OCI-LY7 (cell line): ENCODE measurements around the gene MRTFB.
A peak's percentile ranks its signal among the peaks of the same experiment; 100 is the strongest.

Experiments
- EZH2phosphoT487 ChIP-seq: fragments of 200-600 bp; sonication (generic); IDR thresholded peaks from 2 replicates; pipeline ENCODE4 v1.6.1; 2018; ENCODE audit warnings: low read depth, borderline replicate concordance, mild to moderate bottlenecking, mixed run types, antibody characterized with exemption, low read length, moderate library complexity, mixed read lengths
- TF ChIP-seq, protein P1 (sequence below): fragments of 200-600 bp; sonication (generic); conservative IDR thresholded peaks from 2 replicates; pipeline ENCODE4 v1.5.1; 2014; ENCODE audit warnings: mild to moderate bottlenecking, antibody characterized with exemption, low read length, moderate library complexity, mixed read lengths

DNA sequence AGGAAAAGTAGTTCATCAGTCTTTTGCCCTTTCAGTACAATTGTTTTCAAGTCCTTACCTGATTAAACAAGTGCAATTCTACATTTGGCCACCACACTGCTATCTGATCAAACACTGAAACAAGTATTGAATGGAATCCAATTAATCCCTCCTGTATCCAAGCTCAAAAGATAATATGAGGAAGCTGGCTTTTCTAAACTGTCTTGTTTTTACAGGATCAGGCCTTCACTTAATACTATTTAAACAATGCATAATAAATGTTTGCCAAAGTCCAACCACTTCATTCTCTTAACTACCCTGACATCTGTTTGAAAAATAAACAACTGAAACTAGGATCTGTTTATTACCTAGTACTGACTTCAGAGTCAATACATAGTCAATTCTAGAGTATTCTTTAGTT, 131.6 kb downstream of the MRTFB start:
- no peak for TF ChIP-seq EZH2phosphoT487
- TF ChIP-seq, protein P1, sequence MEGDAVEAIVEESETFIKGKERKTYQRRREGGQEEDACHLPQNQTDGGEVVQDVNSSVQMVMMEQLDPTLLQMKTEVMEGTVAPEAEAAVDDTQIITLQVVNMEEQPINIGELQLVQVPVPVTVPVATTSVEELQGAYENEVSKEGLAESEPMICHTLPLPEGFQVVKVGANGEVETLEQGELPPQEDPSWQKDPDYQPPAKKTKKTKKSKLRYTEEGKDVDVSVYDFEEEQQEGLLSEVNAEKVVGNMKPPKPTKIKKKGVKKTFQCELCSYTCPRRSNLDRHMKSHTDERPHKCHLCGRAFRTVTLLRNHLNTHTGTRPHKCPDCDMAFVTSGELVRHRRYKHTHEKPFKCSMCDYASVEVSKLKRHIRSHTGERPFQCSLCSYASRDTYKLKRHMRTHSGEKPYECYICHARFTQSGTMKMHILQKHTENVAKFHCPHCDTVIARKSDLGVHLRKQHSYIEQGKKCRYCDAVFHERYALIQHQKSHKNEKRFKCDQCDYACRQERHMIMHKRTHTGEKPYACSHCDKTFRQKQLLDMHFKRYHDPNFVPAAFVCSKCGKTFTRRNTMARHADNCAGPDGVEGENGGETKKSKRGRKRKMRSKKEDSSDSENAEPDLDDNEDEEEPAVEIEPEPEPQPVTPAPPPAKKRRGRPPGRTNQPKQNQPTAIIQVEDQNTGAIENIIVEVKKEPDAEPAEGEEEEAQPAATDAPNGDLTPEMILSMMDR: peak; percentile 60
